Calu3 (cell line): Measurements from ENCODE around the gene SAMD4A. TPM values are rescaled to one million over a fixed set of nuclear protein-coding genes. Genes with fewer than 3 reads are reported as not detected.

ENCODE experiments used
- BruUV-seq: library from RNA; stranded (reverse); fragments of 400-500 nt; replicated peaks from 2 replicates; lab custom pipeline; 2021; lab: Mats Ljungman, UMichigan
- CTCF ChIA-PET: fragments of 300-600 bp; sonication (Branson Sonifier 250); formaldehyde crosslinking; loops from one replicate; lab custom pipeline; 2022; ENCODE audit warnings: antibody characterized with exemption; lab: Charles Lee
- DNase-seq: peaks from one replicate; pipeline ENCODE4 v3.0.0; 2022
- H3K27ac Mint-ChIP-seq: one replicate; pipeline ENCODE4 v1.8.0; 2022; ENCODE audit warnings: mixed read lengths; ENCODE audit not compliant: unreplicated experiment
- H3K27me3 Mint-ChIP-seq: one replicate; pipeline ENCODE4 v1.8.0; 2022; ENCODE audit warnings: mixed read lengths; ENCODE audit not compliant: unreplicated experiment
- H3K36me3 Mint-ChIP-seq: one replicate; pipeline ENCODE4 v1.8.0; 2022; ENCODE audit warnings: mild to moderate bottlenecking, moderate library complexity, mixed read lengths; ENCODE audit not compliant: insufficient read depth, unreplicated experiment
- H3K4me1 Mint-ChIP-seq: one replicate; pipeline ENCODE4 v1.8.0; 2022; ENCODE audit warnings: mild to moderate bottlenecking, low read depth, mixed read lengths; ENCODE audit not compliant: unreplicated experiment
- H3K4me3 Mint-ChIP-seq: one replicate; pipeline ENCODE4 v1.8.0; 2022; ENCODE audit warnings: mild to moderate bottlenecking, low read depth, moderate library complexity, mixed read lengths; ENCODE audit not compliant: unreplicated experiment
- H3K9me3 Mint-ChIP-seq: one replicate; pipeline ENCODE4 v1.8.0; 2022; ENCODE audit warnings: low read depth, mixed read lengths; ENCODE audit not compliant: unreplicated experiment
- intact Hi-C: fragments of 100-400 bp; cut with micrococcal nuclease; formaldehyde crosslinking; loops from one replicate; pipeline ENCODE4 v1.10.0; 2022; ENCODE audit not compliant: unreplicated experiment
- total RNA-seq: library from RNA; stranded (reverse); gene quantifications from 2 replicates; pipeline ENCODE4 v1.2.3, GENCODE V29; 2022
- TF ChIP-seq, protein P1 (sequence below): fragments of 200-600 bp; IDR thresholded peaks from one replicate; pipeline ENCODE4 v1.8.0; 2022; ENCODE audit warnings: antibody characterized with exemption; ENCODE audit not compliant: unreplicated experiment

Gene SAMD4A
- total RNA-seq, 1 experiment from 2014 or later = 14.4 TPM

DNA sequence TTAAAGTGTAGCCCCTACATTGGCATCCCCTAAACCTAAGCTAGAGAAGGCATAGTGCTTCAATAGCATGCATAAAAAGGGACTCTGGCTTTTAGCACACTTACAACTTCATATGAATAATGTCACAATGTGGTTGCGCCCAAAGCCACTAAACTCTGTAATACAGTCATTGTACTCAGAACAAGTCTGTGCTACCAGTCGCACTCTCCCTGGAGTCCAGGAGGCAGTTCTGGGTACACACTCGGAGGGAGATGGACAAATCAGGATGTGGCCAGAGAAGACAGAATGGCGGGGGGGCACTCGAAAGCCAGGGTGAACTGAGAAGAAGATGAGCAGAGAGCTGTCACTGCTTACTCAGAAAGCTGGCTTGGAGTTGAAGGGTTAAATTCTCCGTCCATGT, 10.6 kb downstream of the SAMD4A start:
- Mint-ChIP-seq H3K36me3 (no peaks in the 10 kb centered on the region), H3K27me3 (no peaks in the 10 kb centered on the region), H3K4me3 (no peak overlapping the region), H3K27ac (no peak overlapping the region), H3K9me3 (no peaks in the 10 kb centered on the region), H3K4me1 (no peaks in the 10 kb centered on the region)
- no TSS peak for BruUV-seq
- intact Hi-C loops = no loop called here
- TF ChIP-seq, protein P1, sequence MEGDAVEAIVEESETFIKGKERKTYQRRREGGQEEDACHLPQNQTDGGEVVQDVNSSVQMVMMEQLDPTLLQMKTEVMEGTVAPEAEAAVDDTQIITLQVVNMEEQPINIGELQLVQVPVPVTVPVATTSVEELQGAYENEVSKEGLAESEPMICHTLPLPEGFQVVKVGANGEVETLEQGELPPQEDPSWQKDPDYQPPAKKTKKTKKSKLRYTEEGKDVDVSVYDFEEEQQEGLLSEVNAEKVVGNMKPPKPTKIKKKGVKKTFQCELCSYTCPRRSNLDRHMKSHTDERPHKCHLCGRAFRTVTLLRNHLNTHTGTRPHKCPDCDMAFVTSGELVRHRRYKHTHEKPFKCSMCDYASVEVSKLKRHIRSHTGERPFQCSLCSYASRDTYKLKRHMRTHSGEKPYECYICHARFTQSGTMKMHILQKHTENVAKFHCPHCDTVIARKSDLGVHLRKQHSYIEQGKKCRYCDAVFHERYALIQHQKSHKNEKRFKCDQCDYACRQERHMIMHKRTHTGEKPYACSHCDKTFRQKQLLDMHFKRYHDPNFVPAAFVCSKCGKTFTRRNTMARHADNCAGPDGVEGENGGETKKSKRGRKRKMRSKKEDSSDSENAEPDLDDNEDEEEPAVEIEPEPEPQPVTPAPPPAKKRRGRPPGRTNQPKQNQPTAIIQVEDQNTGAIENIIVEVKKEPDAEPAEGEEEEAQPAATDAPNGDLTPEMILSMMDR = no peak
- CTCF ChIA-PET = interaction anchor here (1.0 kb wide), 1 partner anchor 14 kb away, joined by 4 read pairs; no protein-coding TSS in a partner anchor
- no peak for DNase-seq

DNA sequence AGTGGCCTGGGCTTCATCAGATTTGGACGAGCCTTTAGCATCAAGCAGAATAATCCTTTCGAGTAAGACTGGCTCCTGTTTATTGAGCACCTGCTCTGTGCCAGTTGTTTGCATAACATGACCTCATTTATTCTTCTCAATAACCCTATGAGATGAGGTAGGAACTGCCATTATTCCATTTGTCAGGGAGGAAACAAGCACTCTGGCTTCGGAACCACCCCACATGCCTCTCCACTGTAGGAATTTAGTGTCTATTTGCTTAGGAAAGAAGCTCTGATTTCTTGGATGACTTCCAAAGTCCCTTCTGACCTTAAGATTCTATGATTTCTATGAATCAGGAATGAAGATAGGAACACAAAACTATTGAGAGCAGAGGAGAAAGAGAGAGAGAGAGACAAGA, 11.0 kb downstream of the SAMD4A start:
- CTCF ChIA-PET = no interaction called here
- TF ChIP-seq, protein P1 = no peak
- BruUV-seq = no TSS peak
- H3K27me3 Mint-ChIP-seq = no peaks in the 10 kb centered on the region
- H3K4me1 Mint-ChIP-seq = no peaks in the 10 kb centered on the region
- intact Hi-C loops = no loop called here
- no peak for DNase-seq
- no peaks in the 10 kb centered on the region for H3K36me3 Mint-ChIP-seq
- H3K4me3 Mint-ChIP-seq = no peak overlapping the region
- H3K27ac Mint-ChIP-seq = no peak overlapping the region
- no peaks in the 10 kb centered on the region for H3K9me3 Mint-ChIP-seq

DNA sequence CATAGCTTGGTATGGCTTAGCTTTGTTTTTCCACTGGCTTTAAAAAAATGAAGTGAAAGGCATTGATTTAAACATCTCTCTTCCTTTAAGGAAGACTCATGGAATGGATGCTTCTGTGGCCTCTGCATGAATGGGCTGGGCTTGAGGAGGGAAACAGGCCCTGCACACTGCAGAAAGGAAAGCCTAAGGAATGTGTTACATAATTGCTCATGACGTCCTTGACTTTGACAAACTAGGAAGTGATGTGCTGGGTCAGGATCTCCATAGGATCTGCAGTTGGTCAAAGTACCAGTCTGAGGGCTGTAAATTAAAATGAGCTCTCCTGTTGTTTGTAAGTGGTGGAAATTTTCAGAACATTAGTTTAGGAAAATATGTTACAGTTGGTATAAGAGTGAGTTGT, 12.7 kb downstream of the SAMD4A start:
- H3K27me3 Mint-ChIP-seq = no peaks in the 10 kb centered on the region
- intact Hi-C loops = no loop called here
- no TSS peak for BruUV-seq
- CTCF ChIA-PET = interaction anchor here (1.5 kb wide), 1 partner anchor 15 kb away, joined by 3 read pairs; no protein-coding TSS in a partner anchor
- no peaks in the 10 kb centered on the region for H3K4me1 Mint-ChIP-seq
- TF ChIP-seq, protein P1 = no peak
- H3K27ac Mint-ChIP-seq = no peak overlapping the region
- no peaks in the 10 kb centered on the region for H3K9me3 Mint-ChIP-seq
- H3K36me3 Mint-ChIP-seq = no peaks in the 10 kb centered on the region
- H3K4me3 Mint-ChIP-seq = no peak overlapping the region
- DNase-seq = no peak

DNA sequence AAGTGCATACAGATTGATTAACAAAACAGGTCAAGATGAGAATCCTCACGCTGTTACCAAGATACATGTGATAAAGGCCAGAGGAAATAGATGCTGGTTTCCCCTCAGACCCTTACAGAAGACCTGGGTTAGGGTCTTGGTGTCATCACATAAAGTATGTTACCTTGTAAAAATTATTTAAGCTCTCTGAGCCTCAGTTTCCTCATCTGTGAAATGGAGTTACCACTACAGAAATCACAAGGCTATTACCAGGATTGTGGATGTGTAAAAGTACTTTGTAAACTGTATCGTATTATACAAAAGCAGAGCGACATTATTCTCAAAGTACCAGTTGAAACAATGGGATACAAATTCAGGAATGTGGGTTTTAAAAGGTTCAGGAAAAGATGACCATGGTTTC, 14.0 kb downstream of the SAMD4A start:
- BruUV-seq = no TSS peak
- H3K36me3 Mint-ChIP-seq = no peaks in the 10 kb centered on the region
- CTCF ChIA-PET = no interaction called here
- DNase-seq = no peak
- H3K4me1 Mint-ChIP-seq = no peaks in the 10 kb centered on the region
- H3K4me3 Mint-ChIP-seq = no peak overlapping the region
- no peaks in the 10 kb centered on the region for H3K27me3 Mint-ChIP-seq
- H3K27ac Mint-ChIP-seq = no peak overlapping the region
- TF ChIP-seq, protein P1 = no peak
- no peaks in the 10 kb centered on the region for H3K9me3 Mint-ChIP-seq
- intact Hi-C loops = no loop called here
